NCI-H1694 treated with DMSO at 0.1 percent for 48 hours (cell line): ENCODE measurements around the gene CDH23.
A peak's percentile ranks its signal among the peaks of the same experiment; 100 is the strongest.

ENCODE experiments used
- DNase-seq: peaks from one replicate; lab custom pipeline; 2025; lab: John Stamatoyannopoulos, UW

The CDH23 gene

GRCh38 chr10:71744897-71745663, 348.4 kb downstream of the CDH23 start:
- DNase-seq: no peak

GRCh38 chr10:71745664-71746250, 349.0 kb downstream of the CDH23 start:
- DNase-seq: no peak

DNA sequence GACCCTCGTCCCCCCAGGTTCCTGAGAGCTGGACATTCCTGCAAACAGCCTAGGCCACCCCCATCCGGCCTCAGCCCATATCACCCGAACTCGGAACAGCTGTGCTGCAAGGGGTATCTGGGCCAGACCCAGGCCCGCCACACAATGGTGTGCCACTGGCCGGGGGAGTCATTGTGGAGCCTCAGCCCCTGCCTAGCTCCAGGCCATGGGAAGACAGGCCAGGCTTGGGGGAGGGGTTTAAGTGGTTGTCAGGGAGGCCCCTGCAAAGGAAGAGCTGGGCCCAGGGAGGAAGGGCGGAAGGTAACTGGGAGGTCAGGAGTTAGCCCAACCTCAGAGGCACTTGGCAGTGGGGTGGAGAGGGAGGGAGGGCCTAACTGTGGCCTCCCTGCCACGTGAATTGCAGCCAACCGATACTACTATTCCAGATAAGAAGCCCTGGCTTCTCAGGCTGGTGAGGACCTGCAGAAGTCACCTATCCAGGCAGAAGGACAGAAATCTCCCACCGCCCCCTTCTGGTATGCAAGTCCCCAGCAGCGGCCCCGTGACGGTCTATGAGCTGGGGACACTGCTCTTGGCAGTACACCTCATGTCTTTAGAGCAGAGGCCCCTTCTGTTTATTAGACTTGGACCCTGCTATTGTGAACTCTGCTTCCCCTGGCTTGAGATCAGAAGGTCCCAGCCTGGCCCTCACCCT, 349.8 kb downstream of the CDH23 start:
- no peak for DNase-seq

DNA sequence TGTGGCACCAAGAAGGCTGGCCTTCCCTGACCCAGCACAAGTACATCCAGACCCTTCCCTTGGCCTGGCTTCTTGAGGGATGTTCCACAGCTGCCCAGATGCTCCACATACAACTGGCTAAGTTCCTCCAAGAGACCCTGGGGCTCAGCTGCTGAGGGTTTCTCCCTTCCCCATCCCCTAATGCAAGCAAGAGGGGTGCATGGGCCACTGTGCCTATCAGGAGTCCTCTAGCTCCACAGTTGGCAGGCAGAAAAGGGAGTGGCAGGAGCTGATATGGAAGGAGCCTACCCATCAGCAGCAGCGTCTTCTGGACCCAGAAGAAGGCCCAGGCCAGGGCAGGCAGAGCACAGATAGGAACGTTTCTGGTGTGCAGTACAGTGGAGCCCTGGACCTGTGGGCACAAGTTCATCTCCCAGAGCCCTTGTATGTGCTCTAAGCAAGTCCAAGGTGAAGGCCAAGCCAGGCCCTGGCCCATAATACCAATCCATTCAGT, 350.4 kb downstream of the CDH23 start:
- no peak for DNase-seq

- no peak for DNase-seq
These were observed 351.1 kb downstream of the CDH23 start for GRCh38 chr10:71747551-71748523.

GRCh38 chr10:71748671-71749191, 352.0 kb downstream of the CDH23 start:
- DNase-seq: no peak

DNA sequence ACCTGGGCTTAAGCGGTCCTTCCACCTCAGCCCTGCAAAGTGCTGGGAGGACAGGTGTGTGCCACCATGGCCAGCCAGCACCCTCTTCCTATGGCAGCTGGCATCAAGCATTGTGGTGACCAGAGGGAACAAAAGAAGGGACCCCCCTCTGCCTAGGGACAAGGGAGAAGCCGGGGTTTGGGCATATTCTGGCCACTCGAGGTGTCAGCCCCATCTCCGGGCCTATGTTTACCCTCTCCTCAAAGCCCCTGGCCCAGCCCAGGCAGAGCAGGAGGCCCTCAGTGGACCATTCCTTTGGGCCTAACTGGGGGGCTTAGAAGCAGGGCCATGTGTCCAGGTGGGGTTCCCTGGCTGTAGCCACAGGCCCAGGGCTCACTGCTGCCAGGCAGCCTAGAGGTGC, 352.7 kb downstream of the CDH23 start:
- DNase-seq: no peak

DNA sequence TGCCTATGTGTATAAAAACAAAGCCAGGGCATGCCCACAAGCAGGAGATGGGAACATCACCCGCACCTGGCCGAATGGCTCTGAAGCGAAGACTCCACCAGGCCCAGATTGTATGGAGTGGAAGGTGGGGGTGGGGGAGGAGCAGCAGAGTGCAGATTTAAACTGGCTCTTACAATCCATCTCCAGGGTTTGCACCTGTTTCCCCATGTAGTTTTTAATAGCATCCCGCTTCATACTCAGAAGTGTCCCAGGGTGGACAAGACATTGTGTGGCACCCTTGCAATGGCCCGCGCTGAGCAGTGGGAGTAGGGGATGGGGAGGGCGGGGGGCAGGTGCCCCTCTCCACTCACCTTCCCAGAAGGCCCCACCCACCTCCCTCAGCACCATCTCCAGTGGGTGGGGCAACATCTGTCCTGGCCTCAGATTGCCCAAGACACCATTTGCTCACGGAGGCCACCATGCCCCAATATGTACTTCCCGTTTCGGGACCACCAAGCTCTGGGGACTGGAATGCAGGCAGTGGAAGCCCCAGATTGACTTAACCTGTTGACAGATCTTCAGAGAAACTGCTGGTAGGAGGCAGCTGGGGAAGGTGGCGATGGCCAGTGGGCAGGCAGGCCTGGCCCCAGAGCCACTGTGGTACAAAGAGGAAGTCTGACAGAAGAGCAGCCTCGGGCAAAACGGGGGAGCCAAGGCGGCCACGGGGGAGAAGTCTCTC, 353.6 kb downstream of the CDH23 start:
- DNase-seq: no peak

DNA sequence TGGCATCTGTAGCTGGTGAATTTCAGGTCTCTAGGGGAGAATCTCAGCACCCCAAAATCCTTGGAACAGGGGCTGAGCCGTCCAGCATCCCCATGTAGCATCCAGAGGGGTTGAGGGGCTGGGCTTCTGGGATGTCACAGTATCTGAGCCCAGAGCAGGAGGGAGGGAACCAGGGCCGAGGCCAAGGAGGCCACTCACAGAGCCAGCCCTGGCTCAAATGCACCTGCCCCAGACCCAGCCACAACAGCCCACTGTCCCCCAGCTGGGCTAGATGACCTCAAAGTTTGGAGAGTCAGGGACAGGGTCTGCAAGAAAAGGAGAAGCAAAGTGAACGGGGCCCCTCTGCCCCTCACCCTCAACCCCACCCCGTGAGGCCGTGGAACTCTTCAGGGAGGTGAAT, 354.3 kb downstream of the CDH23 start:
- no peak for DNase-seq

GRCh38 chr10:71751515-71752224, 354.9 kb downstream of the CDH23 start:
- no peak for DNase-seq

DNA sequence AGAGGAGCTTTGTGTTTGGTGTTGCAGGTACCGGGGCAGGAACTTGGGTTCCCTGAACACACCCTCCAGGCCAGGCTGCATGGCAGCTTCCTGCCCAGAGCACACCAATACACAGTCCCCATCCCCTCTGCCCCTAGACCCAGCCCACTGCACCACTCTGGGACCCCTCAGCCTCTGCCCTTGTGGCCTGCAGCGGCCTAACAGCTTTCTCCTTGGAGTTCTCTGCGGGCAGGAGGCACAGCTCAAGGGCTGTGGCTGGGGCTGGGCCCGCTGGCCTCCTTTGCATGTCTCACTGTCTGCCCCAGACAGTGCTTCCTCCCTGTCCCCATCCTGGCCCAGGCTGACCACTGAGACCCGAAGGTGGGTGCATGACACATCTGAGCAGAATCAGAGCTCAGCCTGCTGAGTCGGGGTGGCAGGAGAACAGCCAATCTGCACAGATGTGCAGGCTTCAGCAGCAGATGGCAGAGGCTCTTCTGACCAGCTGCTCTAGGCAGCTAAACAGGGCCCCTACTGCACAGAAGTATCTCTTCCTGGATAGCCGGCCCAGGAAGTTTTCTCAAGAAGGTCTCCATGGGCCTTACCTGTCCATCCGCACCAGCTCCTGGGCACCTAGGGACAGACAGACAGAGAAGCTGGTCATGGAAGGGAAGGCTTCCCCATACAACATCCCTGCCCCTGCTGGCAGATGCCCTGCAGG, 355.8 kb downstream of the CDH23 start:
- DNase-seq: peak; percentile 57

GRCh38 chr10:71753091-71753959, 356.6 kb downstream of the CDH23 start:
- peak; percentile 27 for DNase-seq

GRCh38 chr10:71753960-71754505, 357.3 kb downstream of the CDH23 start:
- DNase-seq: no peak

DNA sequence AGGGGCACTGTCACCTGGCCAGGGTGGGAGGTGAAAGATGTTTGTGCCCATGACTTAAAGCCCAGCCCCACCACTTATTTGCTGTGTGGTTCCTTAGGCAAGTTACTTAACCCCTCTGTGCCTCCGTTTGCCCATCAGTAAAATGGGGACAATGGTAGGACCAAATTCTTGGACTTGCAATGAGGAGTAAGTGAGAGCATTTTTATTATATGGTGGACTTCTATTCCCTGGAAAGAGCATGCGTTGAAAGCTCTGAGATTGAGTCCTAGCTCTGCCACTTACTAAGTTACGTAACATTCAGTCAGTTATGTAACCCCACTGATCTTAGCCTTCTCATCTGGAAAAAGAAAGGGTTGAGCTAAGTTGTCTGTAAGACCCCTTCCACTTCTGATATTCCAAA, 357.8 kb downstream of the CDH23 start:
- DNase-seq: no peak

DNA sequence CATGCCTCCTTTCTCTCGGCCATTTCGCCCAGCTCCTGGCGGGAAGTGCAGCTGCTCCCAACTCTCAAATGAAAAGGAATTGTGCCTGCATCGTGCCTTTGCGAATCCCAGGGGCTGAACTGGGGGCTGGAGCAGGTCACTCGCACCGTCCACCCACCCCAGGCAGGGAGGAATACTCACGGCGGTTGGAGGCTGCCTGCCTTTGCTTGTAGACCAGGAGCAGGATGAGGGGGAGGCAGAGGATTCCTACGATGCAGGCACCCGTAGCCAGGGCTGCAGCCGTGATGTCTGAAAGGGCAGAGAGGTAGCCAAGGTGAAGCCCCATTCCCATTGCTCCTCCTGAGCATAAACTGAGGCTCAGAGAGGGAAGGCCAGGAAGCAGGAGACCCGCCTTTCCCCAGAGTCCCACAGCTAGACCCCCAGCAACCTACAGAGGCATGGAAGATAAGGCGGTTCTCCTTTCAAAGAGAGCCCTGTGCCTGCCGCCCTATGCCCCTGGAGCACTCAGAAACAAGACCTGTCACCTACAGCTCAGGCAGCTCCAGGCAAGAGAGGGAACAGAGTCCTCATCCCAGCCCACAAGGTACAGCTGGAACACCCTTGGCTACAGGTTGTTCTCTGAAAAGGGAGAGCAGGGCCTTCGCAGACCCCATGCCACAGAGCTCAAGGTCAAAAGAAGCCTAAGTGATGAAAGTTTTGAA, 358.6 kb downstream of the CDH23 start:
- no peak for DNase-seq

GRCh38 chr10:71756311-71757191, 359.8 kb downstream of the CDH23 start:
- DNase-seq: peak; percentile 30
